WTC11 (cell line): Measurements from ENCODE around the gene CCSER1. TPM values are rescaled to one million over a fixed set of nuclear protein-coding genes. Genes with fewer than 3 reads are reported as not detected.

Experiments
- ATAC-seq: fragments of 200-7000 bp; cut with Tn5 transposase; 2 replicates; pipeline ENCODE4 v1.10.0; 2021; ENCODE audit warnings: mild to moderate bottlenecking, moderate library complexity
- CTCF ChIA-PET: fragments of 300-600 bp; sonication (Branson Sonifier 250); formaldehyde crosslinking; loops from one replicate; lab custom pipeline; 2021; ENCODE audit warnings: antibody characterized with exemption; lab: Charles Lee
- POLR2A ChIA-PET: fragments of 350-600 bp; sonication (Branson Sonifier 250); formaldehyde crosslinking; loops from one replicate; lab custom pipeline; 2021; ENCODE audit warnings: antibody characterized with exemption; lab: Charles Lee
- DNase-seq: peaks from one replicate; pipeline ENCODE4 v3.0.0; 2021; ENCODE audit warnings: low spot score
- H3K27ac Mint-ChIP-seq: 2 replicates; pipeline ENCODE4 v1.8.0; 2021; ENCODE audit warnings: mixed read lengths
- H3K27me3 Mint-ChIP-seq: 2 replicates; pipeline ENCODE4 v1.8.0; 2021; ENCODE audit warnings: low read depth, mild to moderate bottlenecking, moderate library complexity, mixed read lengths
- H3K36me3 Mint-ChIP-seq: 2 replicates; pipeline ENCODE4 v1.8.0; 2021; ENCODE audit warnings: mixed read lengths
- H3K4me1 Mint-ChIP-seq: 2 replicates; pipeline ENCODE4 v1.8.0; 2022; ENCODE audit warnings: mixed read lengths
- H3K4me3 Mint-ChIP-seq: 2 replicates; pipeline ENCODE4 v1.8.0; 2021; ENCODE audit warnings: mild to moderate bottlenecking, moderate library complexity, mixed read lengths
- H3K9me3 Mint-ChIP-seq: 2 replicates; pipeline ENCODE4 v1.8.0; 2021; ENCODE audit warnings: mixed read lengths
- ATF6 ChIP-seq: sonication (generic); formaldehyde crosslinking; IDR thresholded peaks from 2 replicates; pipeline ENCODE4 v1.8.1; 2023; ENCODE audit warnings: mild to moderate bottlenecking, missing genetic modification reagents
- ESRRA ChIP-seq: sonication (generic); formaldehyde crosslinking; IDR thresholded peaks from 2 replicates; pipeline ENCODE4 v1.8.1; 2022; ENCODE audit warnings: mild to moderate bottlenecking, missing genetic modification reagents, borderline replicate concordance
- FOXK1 ChIP-seq: sonication (generic); formaldehyde crosslinking; IDR thresholded peaks from 2 replicates; pipeline ENCODE4 v1.8.0; 2022; ENCODE audit warnings: mild to moderate bottlenecking, moderate library complexity, missing genetic modification reagents
- GABPB1 ChIP-seq: sonication (generic); formaldehyde crosslinking; IDR thresholded peaks from 2 replicates; pipeline ENCODE4 v1.8.1; 2023; ENCODE audit warnings: mild to moderate bottlenecking, missing genetic modification reagents
- JAZF1 ChIP-seq: fragments of 250-450 bp; sonication (Bioruptor Pico); IDR thresholded peaks from 2 replicates; pipeline ENCODE4 v1.9.0; 2021; ENCODE audit warnings: moderate library complexity, mild to moderate bottlenecking, inconsistent platforms
- MXD4 ChIP-seq: fragments of 250-450 bp; sonication (Bioruptor Pico); IDR thresholded peaks from 2 replicates; pipeline ENCODE4 v1.8.0; 2021; ENCODE audit warnings: mild to moderate bottlenecking, moderate library complexity, borderline replicate concordance
- NFE2L1 ChIP-seq: sonication (generic); formaldehyde crosslinking; IDR thresholded peaks from 2 replicates; pipeline ENCODE4 v1.8.1; 2023; ENCODE audit warnings: missing genetic modification reagents
- NR1H2 ChIP-seq: sonication (generic); formaldehyde crosslinking; IDR thresholded peaks from 2 replicates; pipeline ENCODE4 v1.9.0; 2021; ENCODE audit warnings: mild to moderate bottlenecking, moderate library complexity, missing genetic modification reagents
- NR3C1 ChIP-seq: sonication (generic); formaldehyde crosslinking; conservative IDR thresholded peaks from 2 replicates; pipeline ENCODE4 v1.8.1; 2023; ENCODE audit warnings: low read depth, mild to moderate bottlenecking, missing genetic modification reagents
- OVOL2 ChIP-seq: fragments of 250-450 bp; sonication (Bioruptor Pico); IDR thresholded peaks from 2 replicates; pipeline ENCODE4 v1.9.0; 2021; ENCODE audit warnings: mild to moderate bottlenecking, borderline replicate concordance
- SMAD3 ChIP-seq: sonication (generic); formaldehyde crosslinking; IDR thresholded peaks from 2 replicates; pipeline ENCODE4 v1.8.0; 2022; ENCODE audit warnings: missing genetic modification reagents, mild to moderate bottlenecking, borderline replicate concordance
- SOX15 ChIP-seq: fragments of 250-450 bp; sonication (Bioruptor Pico); IDR thresholded peaks from 2 replicates; pipeline ENCODE4 v1.9.0; 2021; ENCODE audit warnings: mild to moderate bottlenecking
- ZBTB21 ChIP-seq: sonication (generic); formaldehyde crosslinking; IDR thresholded peaks from 2 replicates; pipeline ENCODE4 v1.8.1; 2023; ENCODE audit warnings: mild to moderate bottlenecking, missing genetic modification reagents, borderline replicate concordance
- ZMAT4 ChIP-seq: fragments of 250-450 bp; sonication (Bioruptor Pico); IDR thresholded peaks from 2 replicates; pipeline ENCODE4 v1.9.0; 2021; ENCODE audit warnings: mild to moderate bottlenecking
- ZNF263 ChIP-seq: sonication (generic); formaldehyde crosslinking; IDR thresholded peaks from 2 replicates; pipeline ENCODE4 v1.8.1; 2022; ENCODE audit warnings: low read depth, mild to moderate bottlenecking, moderate library complexity, missing genetic modification reagents
- ZNF281 ChIP-seq: sonication (generic); formaldehyde crosslinking; IDR thresholded peaks from 2 replicates; pipeline ENCODE4 v1.8.0; 2023; ENCODE audit warnings: mild to moderate bottlenecking, missing genetic modification reagents
- ZNF396 ChIP-seq: fragments of 250-450 bp; sonication (Bioruptor Pico); IDR thresholded peaks from 2 replicates; pipeline ENCODE4 v1.8.0; 2021; ENCODE audit warnings: mild to moderate bottlenecking, moderate library complexity, borderline replicate concordance
- ZNF416 ChIP-seq: fragments of 250-450 bp; sonication (Bioruptor Pico); IDR thresholded peaks from 2 replicates; pipeline ENCODE4 v1.9.0; 2021; ENCODE audit warnings: mild to moderate bottlenecking, inconsistent platforms
- ZNF512 ChIP-seq: sonication (generic); formaldehyde crosslinking; IDR thresholded peaks from 2 replicates; pipeline ENCODE4 v1.8.1; 2022; ENCODE audit warnings: missing genetic modification reagents, borderline replicate concordance
- total RNA-seq: library from RNA; stranded (reverse); gene quantifications from 3 replicates; pipeline ENCODE4 v1.2.3, GENCODE V29; 2021
- TF ChIP-seq, protein P1 (sequence below): sonication (generic); formaldehyde crosslinking; IDR thresholded peaks from 2 replicates; pipeline ENCODE4 v1.8.1; 2022; ENCODE audit warnings: low read depth, missing genetic modification reagents, borderline replicate concordance
- TF ChIP-seq, protein P2 (sequence below): sonication (generic); formaldehyde crosslinking; IDR thresholded peaks from 2 replicates; pipeline ENCODE4 v1.8.1; 2022; ENCODE audit warnings: mild to moderate bottlenecking, moderate library complexity, missing genetic modification reagents
- TF ChIP-seq, protein P3 (sequence below): sonication (generic); formaldehyde crosslinking; IDR thresholded peaks from 2 replicates; pipeline ENCODE4 v1.8.1; 2022; ENCODE audit warnings: mild to moderate bottlenecking, missing genetic modification reagents, moderate library complexity, borderline replicate concordance
- TF ChIP-seq, protein P4 (sequence below): sonication (generic); formaldehyde crosslinking; IDR thresholded peaks from 2 replicates; pipeline ENCODE4 v1.8.1; 2023; ENCODE audit warnings: mild to moderate bottlenecking, missing genetic modification reagents, moderate library complexity

The CCSER1 gene
- total RNA-seq, 1 experiment from 2014 or later = 0.87 TPM

DNA sequence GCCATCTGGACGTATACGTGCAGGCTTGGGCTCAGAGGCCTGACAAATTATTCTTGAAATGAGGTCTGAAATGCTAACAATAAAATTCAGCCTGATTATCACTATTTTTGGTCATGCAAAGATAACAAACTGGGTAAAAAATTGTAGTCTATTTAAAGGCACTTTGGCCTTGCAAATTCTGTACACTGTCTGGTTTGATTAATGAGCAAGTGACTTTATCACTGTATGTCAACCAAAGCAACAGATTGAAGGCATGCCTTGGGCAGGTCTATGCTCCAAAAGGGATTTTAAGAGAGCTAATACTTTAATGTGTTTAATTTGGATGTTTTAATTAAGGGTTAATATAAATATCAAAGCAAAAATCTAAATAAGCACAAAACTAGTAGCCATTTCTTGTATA is 1141.7 kb downstream of the CCSER1 start (continued):
- TF ChIP-seq ZNF512 (CRISPR knock-in tag) = no peak
- no peak for TF ChIP-seq ATF6 (CRISPR knock-in tag)
- TF ChIP-seq, protein P1, sequence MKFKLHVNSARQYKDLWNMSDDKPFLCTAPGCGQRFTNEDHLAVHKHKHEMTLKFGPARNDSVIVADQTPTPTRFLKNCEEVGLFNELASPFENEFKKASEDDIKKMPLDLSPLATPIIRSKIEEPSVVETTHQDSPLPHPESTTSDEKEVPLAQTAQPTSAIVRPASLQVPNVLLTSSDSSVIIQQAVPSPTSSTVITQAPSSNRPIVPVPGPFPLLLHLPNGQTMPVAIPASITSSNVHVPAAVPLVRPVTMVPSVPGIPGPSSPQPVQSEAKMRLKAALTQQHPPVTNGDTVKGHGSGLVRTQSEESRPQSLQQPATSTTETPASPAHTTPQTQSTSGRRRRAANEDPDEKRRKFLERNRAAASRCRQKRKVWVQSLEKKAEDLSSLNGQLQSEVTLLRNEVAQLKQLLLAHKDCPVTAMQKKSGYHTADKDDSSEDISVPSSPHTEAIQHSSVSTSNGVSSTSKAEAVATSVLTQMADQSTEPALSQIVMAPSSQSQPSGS (CRISPR knock-in tag) = no peak
- TF ChIP-seq SOX15 = no peak
- TF ChIP-seq ZMAT4 (CRISPR knock-in tag) = no peak
- no peak for TF ChIP-seq OVOL2 (CRISPR knock-in tag)
- no peak for TF ChIP-seq ZNF281 (CRISPR knock-in tag)
- TF ChIP-seq ZNF416 = no peak
- TF ChIP-seq ZNF396 (CRISPR knock-in tag) = no peak
- TF ChIP-seq, protein P2, sequence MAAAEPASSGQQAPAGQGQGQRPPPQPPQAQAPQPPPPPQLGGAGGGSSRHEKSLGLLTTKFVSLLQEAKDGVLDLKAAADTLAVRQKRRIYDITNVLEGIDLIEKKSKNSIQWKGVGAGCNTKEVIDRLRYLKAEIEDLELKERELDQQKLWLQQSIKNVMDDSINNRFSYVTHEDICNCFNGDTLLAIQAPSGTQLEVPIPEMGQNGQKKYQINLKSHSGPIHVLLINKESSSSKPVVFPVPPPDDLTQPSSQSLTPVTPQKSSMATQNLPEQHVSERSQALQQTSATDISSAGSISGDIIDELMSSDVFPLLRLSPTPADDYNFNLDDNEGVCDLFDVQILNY (CRISPR knock-in tag) = no peak
- no peak for TF ChIP-seq ESRRA (CRISPR knock-in tag)
- TF ChIP-seq SMAD3 (CRISPR knock-in tag) = no peak
- TF ChIP-seq, protein P3, sequence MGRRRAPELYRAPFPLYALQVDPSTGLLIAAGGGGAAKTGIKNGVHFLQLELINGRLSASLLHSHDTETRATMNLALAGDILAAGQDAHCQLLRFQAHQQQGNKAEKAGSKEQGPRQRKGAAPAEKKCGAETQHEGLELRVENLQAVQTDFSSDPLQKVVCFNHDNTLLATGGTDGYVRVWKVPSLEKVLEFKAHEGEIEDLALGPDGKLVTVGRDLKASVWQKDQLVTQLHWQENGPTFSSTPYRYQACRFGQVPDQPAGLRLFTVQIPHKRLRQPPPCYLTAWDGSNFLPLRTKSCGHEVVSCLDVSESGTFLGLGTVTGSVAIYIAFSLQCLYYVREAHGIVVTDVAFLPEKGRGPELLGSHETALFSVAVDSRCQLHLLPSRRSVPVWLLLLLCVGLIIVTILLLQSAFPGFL (CRISPR knock-in tag) = no peak
- no peak for TF ChIP-seq ZNF263 (CRISPR knock-in tag)

- CTCF ChIA-PET = no interaction called here
- Mint-ChIP-seq H3K36me3 (peaks cover 4% of the 10 kb centered on the region; the same call in 1 of the 2 replicates), H3K4me3 (no peak overlapping the region), H3K27ac (no peak overlapping the region), H3K4me1 (peaks cover 7% of the 10 kb centered on the region), H3K9me3 (peaks cover 6% of the 10 kb centered on the region), H3K27me3 (no peaks in the 10 kb centered on the region)
- DNase-seq (no peak), ATAC-seq (no peak)
- POLR2A ChIA-PET = no interaction called here
- TF ChIP-seq MXD4 (CRISPR knock-in tag) = no peak
- TF ChIP-seq NFE2L1 (CRISPR knock-in tag) = no peak
- TF ChIP-seq ATF6 (CRISPR knock-in tag) = no peak
- no peak for TF ChIP-seq NR1H2 (CRISPR knock-in tag)
- TF ChIP-seq FOXK1 = no peak
- TF ChIP-seq NR3C1 (CRISPR knock-in tag) = no peak
- no peak for TF ChIP-seq ZBTB21
- TF ChIP-seq JAZF1 = no peak
- no peak for TF ChIP-seq GABPB1 (CRISPR knock-in tag)
- TF ChIP-seq ZNF416 = no peak
- TF ChIP-seq, protein P4, sequence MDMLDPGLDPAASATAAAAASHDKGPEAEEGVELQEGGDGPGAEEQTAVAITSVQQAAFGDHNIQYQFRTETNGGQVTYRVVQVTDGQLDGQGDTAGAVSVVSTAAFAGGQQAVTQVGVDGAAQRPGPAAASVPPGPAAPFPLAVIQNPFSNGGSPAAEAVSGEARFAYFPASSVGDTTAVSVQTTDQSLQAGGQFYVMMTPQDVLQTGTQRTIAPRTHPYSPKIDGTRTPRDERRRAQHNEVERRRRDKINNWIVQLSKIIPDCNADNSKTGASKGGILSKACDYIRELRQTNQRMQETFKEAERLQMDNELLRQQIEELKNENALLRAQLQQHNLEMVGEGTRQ (CRISPR knock-in tag) = no peak
Measured at GRCh38 chr4:91279899-91280298, 1152.7 kb downstream of the CCSER1 start.
